Measurements from ENCODE around the gene FOXD1.
A peak's percentile ranks its signal among the peaks of the same experiment; 100 is the strongest.
"Not testable (repeated sequence)": the region's sequence is repeated elsewhere in the genome, so short reads cannot be mapped to it uniquely, and the experiment has no call there.

The FOXD1 gene

DNA sequence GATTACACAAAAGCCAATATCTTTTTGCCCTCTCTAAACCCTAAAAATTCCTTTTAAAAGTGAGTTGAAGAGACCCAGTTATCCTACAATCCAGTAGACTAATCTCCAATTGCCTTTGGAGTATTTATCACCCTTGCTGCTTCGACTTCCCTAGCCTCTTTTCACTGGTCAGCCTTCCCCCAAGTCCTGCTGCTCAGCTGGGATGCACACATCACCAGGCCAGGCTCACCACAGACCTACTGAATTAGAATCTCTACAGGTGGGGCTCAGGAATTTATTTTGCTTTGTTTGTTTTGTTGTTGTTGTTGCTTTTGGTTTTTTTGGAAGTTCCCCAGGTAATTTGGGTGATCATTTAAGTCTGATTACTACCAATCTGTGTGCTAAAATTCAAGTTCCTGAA is 11.6 kb upstream of the FOXD1 start:
- Histone ChIP-seq H3K27ac (ENCODE audit: low read depth, low read length) (no peak overlapping the region), H3K9me3 (ENCODE audit: low read length) (no peaks in the 10 kb centered on the region), H3K36me3 (ENCODE audit: insufficient read depth, low read length) (no peaks in the 10 kb centered on the region), H3K27me3 (ENCODE audit: control insufficient read depth in 1 of 2, insufficient read depth in 2 of 2, low read length in 2 of 2) (peaks cover 0 to 4% of the 10 kb centered on the region in 2 donors), H3K4me3 (ENCODE audit: low read depth in 1 of 2, low read length in 2 of 2) (no peak overlapping the region), H3K4me1 (ENCODE audit: insufficient read depth, low read length) (no peaks in the 10 kb centered on the region), H3K9ac (ENCODE audit: low read length) (no peak overlapping the region)

DNA sequence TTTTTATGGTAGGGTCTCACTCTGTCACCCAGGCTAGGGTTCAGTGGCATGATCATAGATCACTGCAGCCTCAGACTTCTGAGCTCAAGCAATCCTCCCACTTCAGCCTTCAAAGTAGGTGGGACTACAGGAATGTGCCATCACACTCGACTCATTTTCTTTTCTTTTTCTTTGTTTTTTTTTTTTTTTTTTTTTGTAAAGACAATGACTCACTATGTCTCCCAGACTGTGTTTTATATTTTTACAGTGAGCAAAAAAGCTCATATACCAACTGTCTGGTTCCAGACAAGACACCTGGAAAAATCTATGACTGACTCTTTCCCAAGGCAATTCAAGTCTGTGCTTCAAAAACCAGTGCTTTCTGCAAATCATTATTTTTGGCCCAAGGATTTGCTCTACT is 10.8 kb upstream of the FOXD1 start:
- Histone ChIP-seq H3K4me1 (ENCODE audit: insufficient read depth, low read length) (no peaks in the 10 kb centered on the region), H3K4me3 (ENCODE audit: low read depth in 1 of 2, low read length in 2 of 2) (no peak overlapping the region), H3K27ac (ENCODE audit: low read depth, low read length) (no peak overlapping the region), H3K9me3 (ENCODE audit: low read length) (no peaks in the 10 kb centered on the region), H3K36me3 (ENCODE audit: insufficient read depth, low read length) (no peaks in the 10 kb centered on the region), H3K9ac (ENCODE audit: low read length) (no peak overlapping the region), H3K27me3 (ENCODE audit: control insufficient read depth in 1 of 2, insufficient read depth in 2 of 2, low read length in 2 of 2) (peaks cover 1 to 10% of the 10 kb centered on the region in 2 donors)

DNA sequence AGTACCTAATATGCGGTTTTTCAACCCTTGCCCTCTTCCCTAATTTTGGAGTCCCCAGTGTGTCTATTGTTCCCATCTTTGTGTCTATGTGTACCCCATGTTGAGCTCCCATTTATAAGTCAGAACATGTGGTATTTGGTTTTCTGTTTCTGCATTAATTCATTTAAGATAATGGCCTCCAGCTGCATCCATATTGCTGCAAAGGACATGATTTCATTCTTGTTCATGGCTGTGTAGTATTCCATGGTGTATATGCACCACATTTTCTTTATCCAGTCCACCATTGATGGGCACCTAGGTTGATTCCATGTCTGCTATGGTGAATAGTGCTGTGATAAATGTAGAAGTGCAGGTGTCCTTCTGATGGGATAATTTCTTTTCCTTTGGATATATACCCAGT is 7.9 kb upstream of the FOXD1 start:
- not testable (repeated sequence) for H3K9ac ChIP-seq (ENCODE audit: low read length); H3K9me3 ChIP-seq (ENCODE audit: low read length); H3K4me3 ChIP-seq (ENCODE audit: low read depth in 1 of 2, low read length in 2 of 2); H3K4me1 ChIP-seq (ENCODE audit: insufficient read depth, low read length); H3K36me3 ChIP-seq (ENCODE audit: insufficient read depth, low read length); H3K27ac ChIP-seq (ENCODE audit: low read depth, low read length)
- peaks cover 28 to 35% of the 10 kb centered on the region in 2 donors for H3K27me3 ChIP-seq (ENCODE audit: control insufficient read depth in 1 of 2, insufficient read depth in 2 of 2, low read length in 2 of 2)

DNA sequence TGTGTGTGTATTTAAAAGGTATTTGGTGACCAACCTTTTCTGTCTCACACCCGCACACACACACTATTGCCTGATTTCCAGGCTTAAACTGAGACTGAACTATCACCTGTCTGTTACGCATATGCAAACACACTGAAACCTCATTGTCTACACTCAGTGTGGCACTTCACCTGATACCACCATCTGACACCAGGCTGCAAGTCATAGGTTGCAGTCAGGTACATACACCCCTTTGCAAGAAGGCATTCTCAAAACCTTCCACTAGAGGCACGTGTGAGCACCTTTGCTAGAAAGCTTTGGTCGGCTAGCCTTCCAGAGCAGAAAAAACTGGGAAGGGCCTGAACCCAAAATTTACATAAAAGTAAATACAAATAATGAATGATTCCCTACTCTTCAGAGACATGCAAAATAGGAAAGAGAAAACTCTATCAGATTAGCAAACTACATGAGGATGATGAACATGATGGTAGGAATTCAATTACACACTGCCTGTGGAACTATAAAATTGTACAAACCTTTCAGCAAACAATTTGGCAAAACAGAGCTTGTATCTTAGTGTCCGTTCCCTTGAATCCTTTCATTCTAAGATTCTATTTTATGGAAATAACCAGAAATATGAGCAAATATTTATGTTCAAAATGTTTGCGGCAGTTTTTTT is 5.9 kb upstream of the FOXD1 start:
- H3K9me3 ChIP-seq (ENCODE audit: low read length), result no peaks in the 10 kb centered on the region
- no peak overlapping the region for H3K4me3 ChIP-seq (ENCODE audit: low read depth in 1 of 2, low read length in 2 of 2)
- peaks cover 47 to 53% of the 10 kb centered on the region in 2 donors for H3K27me3 ChIP-seq (ENCODE audit: control insufficient read depth in 1 of 2, insufficient read depth in 2 of 2, low read length in 2 of 2)
- peaks cover 10% of the 10 kb centered on the region for H3K4me1 ChIP-seq (ENCODE audit: insufficient read depth, low read length)
- no peaks in the 10 kb centered on the region for H3K36me3 ChIP-seq (ENCODE audit: insufficient read depth, low read length)
- H3K27ac ChIP-seq (ENCODE audit: low read depth, low read length), result no peak overlapping the region
- no peak overlapping the region for H3K9ac ChIP-seq (ENCODE audit: low read length)

DNA sequence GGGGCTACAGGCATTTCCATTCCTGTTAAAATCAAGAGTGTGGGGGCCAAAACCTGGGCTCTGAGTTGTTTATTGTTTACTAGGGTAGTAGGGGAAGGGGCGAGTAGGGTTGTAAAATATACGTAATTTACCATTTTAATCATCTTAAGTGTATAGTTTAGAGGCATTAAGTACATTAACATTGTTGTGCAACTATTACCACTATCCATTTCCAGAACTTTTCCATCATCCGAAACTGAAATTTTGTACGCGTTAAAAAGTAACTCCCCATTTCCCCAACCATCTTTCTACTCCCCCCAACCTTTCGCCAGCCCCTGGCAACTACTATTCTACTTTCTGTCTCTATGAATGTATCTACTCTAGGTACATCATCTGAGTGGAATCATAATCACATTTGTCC is 3.6 kb upstream of the FOXD1 start:
- Histone ChIP-seq H3K4me1 (ENCODE audit: insufficient read depth, low read length) (peaks cover 10% of the 10 kb centered on the region), H3K4me3 (ENCODE audit: low read depth in 1 of 2, low read length in 2 of 2) (no peak overlapping the region), H3K27ac (ENCODE audit: low read depth, low read length) (no peak overlapping the region), H3K9me3 (ENCODE audit: low read length) (no peaks in the 10 kb centered on the region), H3K9ac (ENCODE audit: low read length) (no peak overlapping the region), H3K36me3 (ENCODE audit: insufficient read depth, low read length) (no peaks in the 10 kb centered on the region), H3K27me3 (ENCODE audit: control insufficient read depth in 1 of 2, insufficient read depth in 2 of 2, low read length in 2 of 2) (peaks cover 63% of the 10 kb centered on the region in 2 donors)

DNA sequence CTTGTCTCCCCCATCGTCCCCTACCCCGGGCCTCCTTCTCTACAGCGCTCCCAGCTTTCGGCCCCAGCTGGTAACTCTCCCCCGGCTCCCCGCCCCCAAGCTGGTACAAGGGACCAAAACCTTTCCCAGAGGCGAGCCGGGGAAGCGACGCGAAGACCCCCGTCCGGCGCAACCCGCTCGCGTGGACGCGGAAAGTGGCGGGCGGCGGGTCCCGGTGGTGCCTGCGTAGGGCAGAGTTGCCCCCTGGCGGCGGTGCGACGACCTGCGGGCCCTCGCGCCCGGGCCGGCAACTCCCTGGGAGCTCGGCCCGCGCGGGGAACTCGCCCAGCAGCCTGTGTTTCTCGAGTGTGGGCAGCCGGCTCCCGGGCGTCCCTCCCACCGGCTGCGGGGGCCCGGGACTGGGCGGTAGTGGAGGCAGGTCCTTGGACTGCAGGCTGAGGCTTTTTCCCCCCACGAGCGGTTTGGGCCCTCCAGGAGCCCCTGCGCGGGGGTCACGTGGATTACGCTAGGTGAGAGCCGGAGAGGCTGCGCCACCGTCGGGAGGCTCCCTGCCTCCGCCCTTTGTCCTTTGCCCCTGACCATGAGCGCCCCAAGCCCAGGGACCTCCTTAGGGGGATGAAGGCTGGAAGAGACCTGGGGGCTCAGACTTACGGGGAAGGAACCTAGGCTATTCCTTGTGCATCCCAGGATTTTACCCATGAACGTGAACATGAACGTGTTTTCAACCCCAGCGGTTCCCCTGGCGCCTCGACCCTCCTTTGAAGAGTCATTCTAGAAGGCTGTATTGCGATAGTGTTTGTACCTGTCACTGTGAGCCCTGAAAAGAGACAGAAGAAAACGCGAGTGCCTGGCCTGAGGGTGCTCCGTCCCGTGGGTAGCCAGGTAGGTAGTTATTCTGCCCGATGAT is 2.9 kb upstream of the FOXD1 start:
- Histone ChIP-seq H3K9ac (ENCODE audit: low read length) (no peak overlapping the region), H3K4me1 (ENCODE audit: insufficient read depth, low read length) (peaks cover 13% of the 10 kb centered on the region), H3K27me3 (ENCODE audit: control insufficient read depth in 1 of 2, insufficient read depth in 2 of 2, low read length in 2 of 2) (peaks cover 62 to 67% of the 10 kb centered on the region in 2 donors), H3K27ac (ENCODE audit: low read depth, low read length) (no peak overlapping the region), H3K36me3 (ENCODE audit: insufficient read depth, low read length) (no peaks in the 10 kb centered on the region), H3K9me3 (ENCODE audit: low read length) (no peaks in the 10 kb centered on the region), H3K4me3 (ENCODE audit: low read depth in 1 of 2, low read length in 2 of 2) (peak overlapping the region in 1 of 2 donors; percentile 25)

DNA sequence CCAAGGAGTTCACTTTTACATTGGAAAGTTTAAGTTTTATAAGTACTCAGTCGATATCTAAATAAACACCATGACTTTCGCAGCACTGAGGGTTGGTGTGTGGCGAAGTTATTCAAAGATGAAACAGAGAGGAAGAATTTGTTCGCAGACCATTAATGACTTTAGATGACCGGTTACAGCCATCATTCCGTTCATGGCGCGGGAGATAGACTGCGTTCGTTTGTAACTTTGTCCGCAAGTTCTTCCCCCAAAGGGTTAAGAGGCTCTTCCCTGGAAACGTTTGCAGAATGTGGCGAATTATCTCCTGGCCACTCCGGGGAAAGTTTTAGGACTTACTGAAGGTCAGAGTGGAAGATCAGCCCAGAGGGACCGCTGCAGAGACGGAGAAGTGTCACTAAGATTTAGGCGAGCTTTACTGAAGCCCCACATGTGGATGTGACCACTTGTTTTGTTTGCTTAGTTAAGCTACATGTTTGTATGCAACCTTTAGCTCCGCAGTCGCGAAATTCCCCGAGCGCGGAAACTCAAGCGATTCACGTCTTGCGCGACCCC is 2.2 kb upstream of the FOXD1 start:
- peaks cover 14% of the 10 kb centered on the region for H3K4me1 ChIP-seq (ENCODE audit: insufficient read depth, low read length)
- H3K27me3 ChIP-seq (ENCODE audit: control insufficient read depth in 1 of 2, insufficient read depth in 2 of 2, low read length in 2 of 2), result peaks cover 70 to 75% of the 10 kb centered on the region in 2 donors
- no peak overlapping the region for H3K9ac ChIP-seq (ENCODE audit: low read length)
- H3K36me3 ChIP-seq (ENCODE audit: insufficient read depth, low read length), result no peaks in the 10 kb centered on the region
- H3K27ac ChIP-seq (ENCODE audit: low read depth, low read length), result no peak overlapping the region
- H3K9me3 ChIP-seq (ENCODE audit: low read length), result no peaks in the 10 kb centered on the region
- H3K4me3 ChIP-seq (ENCODE audit: low read depth in 1 of 2, low read length in 2 of 2), result peak overlapping the region in 1 of 2 donors; percentile 25

DNA sequence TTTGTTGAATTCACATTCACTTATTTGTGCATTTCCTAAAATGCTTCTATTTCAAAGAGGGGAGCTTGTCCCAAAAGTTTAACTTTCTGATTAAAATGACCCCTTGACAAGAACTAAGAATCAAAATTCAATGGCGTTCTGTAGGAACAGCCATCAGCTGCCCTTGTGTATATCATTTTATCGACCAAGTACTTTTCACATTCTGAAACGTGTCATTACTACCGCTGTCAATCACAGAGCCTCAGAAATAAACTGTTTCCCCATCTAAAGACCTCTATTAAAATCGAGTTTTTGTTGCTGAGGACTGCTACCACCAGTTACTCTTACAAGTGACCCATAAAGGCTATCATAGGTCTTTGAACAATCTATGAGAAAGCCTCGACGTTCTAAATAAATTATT is 1.6 kb upstream of the FOXD1 start:
- H3K36me3 ChIP-seq (ENCODE audit: insufficient read depth, low read length), result no peaks in the 10 kb centered on the region
- peaks cover 2% of the 10 kb centered on the region for H3K9me3 ChIP-seq (ENCODE audit: low read length)
- no peak overlapping the region for H3K27ac ChIP-seq (ENCODE audit: low read depth, low read length)
- no peak overlapping the region for H3K4me3 ChIP-seq (ENCODE audit: low read depth in 1 of 2, low read length in 2 of 2)
- no peak overlapping the region for H3K9ac ChIP-seq (ENCODE audit: low read length)
- peaks cover 14% of the 10 kb centered on the region for H3K4me1 ChIP-seq (ENCODE audit: insufficient read depth, low read length)
- peaks cover 76 to 81% of the 10 kb centered on the region in 2 donors for H3K27me3 ChIP-seq (ENCODE audit: control insufficient read depth in 1 of 2, insufficient read depth in 2 of 2, low read length in 2 of 2)

DNA sequence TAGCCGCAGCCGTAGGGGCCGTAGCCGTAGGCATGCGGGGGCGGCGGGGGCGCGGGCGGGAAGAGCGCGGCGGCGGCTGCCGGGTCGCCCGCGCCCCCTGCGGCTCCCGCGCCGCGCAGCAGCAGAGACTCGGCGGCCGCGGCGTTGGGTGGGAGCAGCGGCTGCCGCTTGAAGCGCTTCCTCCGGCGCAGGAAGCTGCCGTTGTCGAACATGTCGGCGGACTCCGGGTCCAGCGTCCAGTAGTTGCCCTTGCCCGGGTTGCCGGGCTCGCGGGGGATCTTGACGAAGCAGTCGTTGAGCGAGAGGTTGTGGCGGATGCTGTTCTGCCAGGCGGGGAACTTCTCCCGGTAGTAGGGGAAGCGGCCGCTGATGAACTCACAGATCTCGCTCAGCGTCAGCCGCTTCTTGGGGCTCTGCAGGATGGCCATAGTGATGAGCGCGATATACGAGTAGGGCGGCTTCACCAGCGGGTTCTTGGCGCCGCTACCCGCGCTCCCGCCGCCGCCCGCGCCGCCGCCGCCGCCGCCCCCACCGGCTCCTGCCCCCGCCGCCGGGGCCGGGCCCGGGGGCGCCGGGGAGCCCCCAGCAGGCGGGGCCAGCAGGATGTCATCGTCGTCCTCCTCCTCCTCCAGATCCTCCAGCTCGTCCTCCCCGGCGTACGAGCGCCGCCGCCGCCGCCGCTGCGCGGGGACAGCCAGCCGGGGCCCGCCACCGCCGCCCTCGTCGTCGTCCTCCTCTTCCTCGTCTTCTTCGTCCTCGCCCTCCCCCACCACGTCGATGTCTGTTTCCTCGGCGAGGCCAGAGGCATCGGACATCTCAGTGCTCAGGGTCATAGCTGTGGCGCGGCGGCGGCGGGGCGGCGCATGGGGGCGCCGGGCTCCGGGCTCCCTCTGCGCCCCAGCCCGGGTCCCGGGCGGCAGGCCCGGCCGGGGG is 781 bp downstream of the FOXD1 start:
- no peaks in the 10 kb centered on the region for H3K36me3 ChIP-seq (ENCODE audit: insufficient read depth, low read length)
- H3K4me3 ChIP-seq (ENCODE audit: low read depth in 1 of 2, low read length in 2 of 2), result no peak overlapping the region
- no peak overlapping the region for H3K27ac ChIP-seq (ENCODE audit: low read depth, low read length)
- peaks cover 6% of the 10 kb centered on the region for H3K9me3 ChIP-seq (ENCODE audit: low read length)
- H3K27me3 ChIP-seq (ENCODE audit: control insufficient read depth in 1 of 2, insufficient read depth in 2 of 2, low read length in 2 of 2), result peaks cover 78 to 90% of the 10 kb centered on the region in 2 donors
- H3K9ac ChIP-seq (ENCODE audit: low read length), result no peak overlapping the region
- H3K4me1 ChIP-seq (ENCODE audit: insufficient read depth, low read length), result peaks cover 14% of the 10 kb centered on the region

DNA sequence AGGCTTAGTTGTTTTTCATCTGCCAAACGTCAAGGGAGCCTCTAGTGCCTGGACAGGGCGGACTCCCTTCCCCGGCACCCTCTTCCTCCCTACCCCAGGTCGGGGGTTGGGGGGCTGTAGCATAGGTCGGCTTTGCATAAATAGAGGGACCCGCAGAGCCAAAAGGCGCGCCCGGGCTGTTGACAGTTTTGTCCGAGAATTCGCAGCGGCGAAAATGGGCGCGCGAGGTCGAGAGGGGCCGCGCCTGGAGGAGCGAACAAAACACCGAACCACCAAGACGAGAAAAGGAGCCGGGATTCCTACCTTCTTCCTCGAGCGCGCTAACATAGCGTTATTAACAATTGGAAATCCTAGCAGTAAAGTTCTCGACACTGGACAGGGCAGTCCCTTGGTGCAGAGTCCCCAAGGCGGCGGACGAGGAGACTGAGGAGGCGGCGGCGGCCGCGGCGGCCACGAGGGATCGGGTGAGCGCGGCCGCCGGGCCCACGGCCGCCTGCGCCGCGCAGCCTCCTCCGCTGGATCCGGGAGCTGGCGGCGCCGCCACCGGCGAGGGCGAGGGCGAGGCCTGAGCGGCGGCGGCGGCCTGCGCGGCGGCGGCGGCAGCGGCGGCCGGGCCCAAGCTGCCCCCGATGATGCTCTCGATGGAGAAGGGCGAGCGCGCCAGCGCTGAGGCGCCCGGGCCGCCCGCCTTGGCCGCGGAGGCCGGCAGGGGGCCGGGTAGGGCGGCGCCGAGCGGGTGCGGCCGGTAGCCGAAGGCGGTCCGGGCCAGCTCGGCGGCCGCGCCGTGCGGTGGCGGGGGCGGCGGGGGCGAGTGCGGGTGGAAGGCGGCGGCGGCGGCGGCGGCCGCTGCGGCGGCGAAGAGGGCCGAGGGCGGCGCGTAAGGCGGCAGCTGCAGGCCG is 1.7 kb downstream of the FOXD1 start:
- Histone ChIP-seq H3K9me3 (ENCODE audit: low read length) (peaks cover 6% of the 10 kb centered on the region), H3K27ac (ENCODE audit: low read depth, low read length) (no peak overlapping the region), H3K36me3 (ENCODE audit: insufficient read depth, low read length) (no peaks in the 10 kb centered on the region), H3K27me3 (ENCODE audit: control insufficient read depth in 1 of 2, insufficient read depth in 2 of 2, low read length in 2 of 2) (peaks cover 80 to 90% of the 10 kb centered on the region in 2 donors), H3K9ac (ENCODE audit: low read length) (no peak overlapping the region), H3K4me3 (ENCODE audit: low read depth in 1 of 2, low read length in 2 of 2) (no peak overlapping the region), H3K4me1 (ENCODE audit: insufficient read depth, low read length) (peaks cover 14% of the 10 kb centered on the region)

All from muscle layer of colon (tissue), 2 donors.